ENCODE measurements around the gene TMEM114.

TMEM114 gene

DNA sequence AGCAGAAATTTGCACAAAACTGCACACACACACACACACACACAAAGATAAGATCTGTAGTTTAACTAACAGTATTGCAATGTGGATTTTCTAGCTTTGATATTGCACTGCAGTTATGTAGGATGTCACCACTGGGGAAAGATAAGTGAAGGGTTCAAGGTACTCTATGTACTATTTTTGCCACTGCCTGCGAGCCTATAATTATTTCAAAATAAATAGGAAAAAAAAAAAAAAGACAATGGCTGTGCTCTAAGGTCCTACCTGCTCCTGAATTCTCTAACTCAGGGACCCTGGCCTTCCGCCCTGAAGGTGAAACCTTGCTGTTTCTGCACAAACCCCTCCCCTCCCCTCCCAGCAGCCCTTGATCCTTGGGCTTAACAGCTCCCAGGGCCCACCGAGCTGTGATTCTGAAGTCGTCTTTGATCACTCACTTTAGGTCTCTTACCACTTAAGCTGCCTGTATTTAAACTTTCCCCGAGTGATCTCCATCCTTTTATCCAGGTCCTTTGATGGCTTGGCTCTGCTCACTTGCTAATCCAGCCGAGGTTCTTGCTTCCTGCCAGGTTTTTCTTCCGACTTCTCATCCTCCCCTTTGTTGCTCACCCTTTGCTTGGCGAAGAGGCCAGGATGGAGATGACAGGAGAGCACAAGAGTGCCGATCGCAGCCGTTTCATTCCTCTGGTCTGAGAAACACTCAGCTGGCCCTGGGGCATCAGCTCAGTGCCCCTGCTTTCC is 37.7 kb downstream of the TMEM114 start:
- in situ Hi-C loops (cut with MboI; ENCODE audit: low sequenced_read_pairs): loop anchor here (25.0 kb wide), 1 partner anchor 235 kb away; the partner anchor contains the start of genes PMM2 and TMEM186

- in situ Hi-C loops (cut with MboI; ENCODE audit: low sequenced_read_pairs): loop anchor here (25.0 kb wide), 1 partner anchor 236 kb away; the partner anchor contains the start of genes PMM2 and TMEM186
Observed at GRCh38 chr16:8551388-8552332, 38.7 kb downstream of the TMEM114 start.

DNA sequence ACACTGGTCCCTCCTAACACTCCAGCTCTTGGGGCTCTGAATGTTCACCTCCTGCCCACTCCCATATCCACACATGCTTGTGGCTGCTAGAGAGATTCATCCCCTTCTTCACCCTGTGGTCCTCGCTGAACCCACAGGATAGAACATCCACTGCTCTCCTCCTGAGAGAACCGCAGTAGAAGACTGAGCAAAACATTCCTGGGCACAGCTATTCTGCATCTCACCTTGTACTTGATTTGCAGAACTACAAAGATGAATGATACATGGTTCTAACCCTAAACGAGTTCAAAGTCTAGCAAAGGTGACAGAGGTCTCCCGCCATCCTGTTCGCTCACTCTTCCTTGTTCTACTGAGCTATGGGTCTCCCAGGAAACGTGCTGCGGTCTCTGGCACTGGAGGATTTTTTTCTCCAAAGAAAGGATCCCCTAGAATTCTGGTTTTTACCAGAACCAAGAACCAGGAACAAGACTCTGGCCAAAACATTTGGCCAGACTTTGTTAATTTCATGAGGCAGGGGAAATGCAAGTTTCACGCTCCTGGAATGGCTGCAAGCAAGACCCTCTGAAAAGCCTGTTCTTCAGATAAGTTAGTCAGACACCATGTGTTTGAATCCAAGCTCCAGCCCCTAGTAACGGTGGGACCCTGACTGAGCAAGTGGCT is 39.5 kb downstream of the TMEM114 start:
- in situ Hi-C loops (cut with MboI; ENCODE audit: low sequenced_read_pairs): loop anchor here (25.0 kb wide), 1 partner anchor 236 kb away; the partner anchor contains the start of genes PMM2 and TMEM186

- in situ Hi-C loops (cut with MboI; ENCODE audit: low sequenced_read_pairs): loop anchor here (25.0 kb wide), 1 partner anchor 237 kb away; the partner anchor contains the start of genes PMM2 and TMEM186
Observed at GRCh38 chr16:8549843-8550412, 40.4 kb downstream of the TMEM114 start.

- in situ Hi-C loops (cut with MboI; ENCODE audit: low sequenced_read_pairs): no loop called here
Observed at GRCh38 chr16:8548166-8548565, 42.1 kb downstream of the TMEM114 start.

DNA sequence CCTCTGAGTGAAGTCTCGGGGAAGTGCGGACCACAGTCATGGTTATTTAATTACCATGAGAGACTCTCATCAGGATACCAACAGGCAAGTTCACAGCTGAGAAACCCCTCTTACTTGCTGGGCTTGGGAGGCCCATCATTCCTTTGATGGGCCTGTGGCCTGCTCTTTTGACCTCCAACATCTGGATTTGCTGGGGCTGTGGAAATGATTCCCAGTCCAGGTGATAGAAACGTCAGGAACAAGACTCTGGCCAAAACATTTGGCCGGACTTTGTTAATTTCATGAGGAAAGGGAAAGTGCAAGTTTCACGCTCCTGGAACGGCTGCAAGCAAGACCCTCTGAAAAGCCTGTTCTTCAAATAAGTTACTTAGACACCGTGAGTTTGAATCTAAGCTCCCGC is 42.5 kb downstream of the TMEM114 start:
- in situ Hi-C loops (cut with MboI; ENCODE audit: low sequenced_read_pairs): no loop called here

DNA sequence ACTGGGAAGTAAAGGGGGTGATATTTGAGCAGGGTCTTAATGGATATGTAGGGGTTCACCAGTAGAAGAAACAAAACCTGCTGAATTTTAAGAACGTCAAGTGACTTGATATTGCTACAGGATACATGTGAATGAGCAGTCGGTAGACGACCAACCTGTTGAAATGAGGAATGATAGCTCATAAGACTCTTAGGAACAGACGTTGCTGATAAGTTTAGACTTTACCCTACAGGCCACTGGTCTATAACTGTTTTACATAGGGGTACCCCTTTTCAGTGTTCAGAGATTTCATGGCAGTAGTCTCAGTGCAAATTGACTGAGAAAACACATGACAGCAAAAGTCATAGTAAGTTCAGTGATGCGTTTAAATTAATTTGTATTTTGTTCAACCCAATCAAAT is 45.9 kb downstream of the TMEM114 start:
- in situ Hi-C loops (cut with MboI; ENCODE audit: low sequenced_read_pairs): no loop called here

GRCh38 chr16:8543258-8543657 is 47.1 kb downstream of the TMEM114 start:
- in situ Hi-C loops (cut with MboI; ENCODE audit: low sequenced_read_pairs): no loop called here

DNA sequence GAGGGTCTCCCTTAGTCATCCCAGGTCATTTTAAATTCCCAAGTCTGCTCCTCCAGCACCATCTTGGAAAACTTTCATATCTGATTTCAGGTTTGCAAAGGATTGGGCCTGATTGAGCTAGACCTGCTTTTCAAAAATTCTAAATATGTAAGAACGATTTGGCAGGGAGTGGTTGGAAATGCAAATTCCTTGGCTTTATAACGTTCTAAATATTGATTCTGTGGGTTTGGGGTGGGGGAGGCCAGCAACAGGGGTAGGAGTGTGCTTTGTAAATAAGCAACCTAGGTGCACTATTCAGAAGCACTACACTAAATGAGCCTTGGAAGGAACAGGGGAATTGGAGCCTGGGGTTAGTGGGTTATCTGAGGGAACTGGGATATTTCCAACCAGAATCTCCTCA is 47.9 kb downstream of the TMEM114 start:
- in situ Hi-C loops (cut with MboI; ENCODE audit: low sequenced_read_pairs): no loop called here

- in situ Hi-C loops (cut with MboI; ENCODE audit: low sequenced_read_pairs): no loop called here
Observed at GRCh38 chr16:8541868-8542267, 48.4 kb downstream of the TMEM114 start.

- in situ Hi-C loops (cut with MboI; ENCODE audit: low sequenced_read_pairs): no loop called here
Observed at GRCh38 chr16:8537691-8538342, 52.5 kb downstream of the TMEM114 start.

GRCh38 chr16:8533509-8533908 is 56.8 kb downstream of the TMEM114 start:
- in situ Hi-C loops (cut with MboI; ENCODE audit: low sequenced_read_pairs): no loop called here

DNA sequence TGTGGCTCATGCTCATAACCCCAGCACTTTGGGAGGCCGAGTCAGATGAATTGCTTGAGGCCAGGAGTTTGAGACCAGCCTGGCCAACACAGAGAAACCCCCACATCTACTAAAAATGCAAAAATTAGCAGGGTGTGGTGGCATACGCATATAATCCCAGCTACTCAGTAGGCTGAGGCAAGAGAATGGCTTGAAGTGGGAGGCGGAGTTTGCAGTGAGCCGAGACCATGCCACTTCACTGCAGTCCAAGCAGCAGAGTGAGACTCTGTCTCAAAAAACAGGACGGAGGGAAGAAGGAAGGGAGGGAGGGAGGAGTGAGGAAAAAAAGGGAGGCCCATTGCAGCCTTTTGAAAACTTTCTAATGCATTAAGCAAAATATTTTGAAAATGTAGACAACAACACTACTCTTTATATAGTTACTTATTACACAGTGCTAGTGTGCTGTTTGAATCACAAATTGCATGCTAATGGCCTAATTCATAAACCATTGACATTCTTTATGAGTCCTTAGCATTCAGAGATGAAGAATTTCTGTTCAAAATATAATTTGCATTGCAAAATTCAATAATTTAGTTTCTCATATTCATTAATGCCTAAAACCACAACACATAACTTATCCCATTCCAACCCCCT is 59.4 kb downstream of the TMEM114 start:
- in situ Hi-C loops (cut with MboI; ENCODE audit: low sequenced_read_pairs): no loop called here

- in situ Hi-C loops (cut with MboI; ENCODE audit: low sequenced_read_pairs): no loop called here
Observed at GRCh38 chr16:8528471-8528870, 61.8 kb downstream of the TMEM114 start.

- in situ Hi-C loops (cut with MboI; ENCODE audit: low sequenced_read_pairs): no loop called here
Observed at GRCh38 chr16:8523932-8524331, 66.4 kb downstream of the TMEM114 start.

DNA sequence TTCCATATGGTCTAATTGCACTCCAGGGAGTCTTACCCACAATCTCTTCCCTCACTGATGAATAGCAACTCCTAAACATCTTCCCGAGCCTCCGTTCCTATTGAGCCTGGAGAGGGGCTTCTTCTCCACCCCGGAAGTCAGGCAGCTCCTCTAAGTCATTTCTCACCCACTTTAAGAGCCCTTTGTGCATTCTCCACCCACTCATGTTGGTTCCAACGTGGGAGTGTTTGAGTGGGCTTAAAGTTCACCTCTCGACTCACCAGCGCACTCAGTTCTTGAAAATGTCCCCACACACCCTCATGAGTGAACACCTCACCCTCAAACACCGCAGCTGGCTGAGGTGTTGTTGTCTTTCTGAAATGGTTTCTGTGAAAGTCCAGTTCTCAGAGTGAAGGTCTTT is 67.6 kb downstream of the TMEM114 start:
- in situ Hi-C loops (cut with MboI; ENCODE audit: low sequenced_read_pairs): no loop called here

GRCh38 chr16:8519643-8520042 is 70.7 kb downstream of the TMEM114 start:
- in situ Hi-C loops (cut with MboI; ENCODE audit: low sequenced_read_pairs): no loop called here
